Esophagus (tissue), 2 donors: ENCODE data around the gene LARP6. TPM values are rescaled to one million over a fixed set of nuclear protein-coding genes. Genes with fewer than 3 reads are reported as not detected.
"Not testable (repeated sequence)": the region's sequence is repeated elsewhere in the genome, so short reads cannot be mapped to it uniquely, and the experiment has no call there.

ENCODE experiments used
- H3K27ac ChIP-seq, 2 donors: one replicate each; pipeline ENCODE4 v1.5.1; 2013; ENCODE audit warnings: low read depth in 2 of 2, mild to moderate bottlenecking in 2 of 2, inconsistent platforms in 1 of 2, low read length in 1 of 2, moderate library complexity in 1 of 2
- H3K27me3 ChIP-seq, 2 donors: one replicate each; pipeline ENCODE4 v1.6.1; 2013; ENCODE audit warnings: low read length in 2 of 2, control low read depth in 1 of 2, mild to moderate bottlenecking in 1 of 2; ENCODE audit not compliant: insufficient read depth in 2 of 2, control insufficient read depth in 1 of 2
- H3K36me3 ChIP-seq, 2 donors: one replicate each; pipeline ENCODE4 v1.6.1; 2013; ENCODE audit warnings: low read length in 1 of 2; ENCODE audit not compliant: control insufficient read depth in 2 of 2, insufficient read depth in 2 of 2
- H3K4me1 ChIP-seq, 2 donors: one replicate each; pipeline ENCODE4 v1.6.1; 2013; ENCODE audit warnings: low read length in 1 of 2; ENCODE audit not compliant: control insufficient read depth in 2 of 2, insufficient read depth in 2 of 2
- H3K4me3 ChIP-seq, 2 donors: one replicate each; pipeline ENCODE4 v1.5.1; 2013; ENCODE audit warnings: low read length in 2 of 2, mild to moderate bottlenecking in 2 of 2, low read depth in 1 of 2, moderate library complexity in 1 of 2
- H3K9me3 ChIP-seq, 2 donors: one replicate each; pipeline ENCODE4 v1.6.1; 2013; ENCODE audit warnings: mild to moderate bottlenecking in 2 of 2, low read depth in 1 of 2, low read length in 1 of 2, moderate library complexity in 1 of 2; ENCODE audit not compliant: control insufficient read depth in 2 of 2, insufficient read depth in 1 of 2
- WGBS, 2 donors: extraction: QIAGEN DNeasy Blood & Tissue Kit; methylation state at CpG; one replicate each; pipeline ENCODE4 v1.1.7; 2013; 5-methylcytosine and 5-hydroxymethylcytosine counted together
- polyA plus RNA-seq, 2 donors: library from polyadenylated mRNA; stranded (reverse); fragments of 200-250 nt; gene quantifications; one replicate each; pipeline ENCODE4 v1.2.3, GENCODE V29; 2013
- donor health status: healthy with polysubstance abuse.
- donor health status: Bipolar disorder and iron deficiency.

LARP6 gene
- polyA plus RNA-seq, 2 donors = 3.2 to 6.5 TPM

- H3K27ac ChIP-seq = no peak overlapping the region
- H3K4me3 ChIP-seq = no peak overlapping the region
- no peaks in the 10 kb centered on the region for H3K9me3 ChIP-seq
- H3K4me1 ChIP-seq = no peaks in the 10 kb centered on the region
- no peaks in the 10 kb centered on the region for H3K27me3 ChIP-seq
- H3K36me3 ChIP-seq = no peaks in the 10 kb centered on the region
- 94 to 97% methylated on average over 2 of the region's 2 CpGs for WGBS, 2 donors
Measured at GRCh38 chr15:70818580-70818979, 35.4 kb downstream of the LARP6 start.

GRCh38 chr15:70817266-70817665 lies 36.7 kb downstream of the LARP6 start:
- no peak overlapping the region for H3K27ac ChIP-seq
- H3K9me3 ChIP-seq = no peaks in the 10 kb centered on the region

GRCh38 chr15:70815604-70816003 lies 38.4 kb downstream of the LARP6 start:
- Histone ChIP-seq H3K36me3 (no peaks in the 10 kb centered on the region), H3K4me1 (no peaks in the 10 kb centered on the region), H3K27me3 (no peaks in the 10 kb centered on the region), H3K9me3 (no peaks in the 10 kb centered on the region), H3K27ac (no peak overlapping the region), H3K4me3 (no peak overlapping the region)
- 74 to 79% methylated on average over 5 of the region's 5 CpGs for WGBS, 2 donors

More at GRCh38 chr15:70817266-70817665, 36.7 kb downstream of the LARP6 start:
- Histone ChIP-seq H3K36me3 (no peaks in the 10 kb centered on the region), H3K4me3 (no peak overlapping the region), H3K27me3 (no peaks in the 10 kb centered on the region), H3K4me1 (no peaks in the 10 kb centered on the region)

GRCh38 chr15:70815011-70815410 lies 38.9 kb downstream of the LARP6 start:
- not testable (repeated sequence) for H3K27ac ChIP-seq, H3K27me3 ChIP-seq, H3K4me3 ChIP-seq, H3K9me3 ChIP-seq, H3K36me3 ChIP-seq, H3K4me1 ChIP-seq
- 66 to 75% methylated on average over 4 of the region's 4 CpGs for WGBS, 2 donors

GRCh38 chr15:70812827-70813364 lies 41.1 kb downstream of the LARP6 start:
- Histone ChIP-seq H3K4me1 (no peaks in the 10 kb centered on the region), H3K27me3 (no peaks in the 10 kb centered on the region), H3K9me3 (no peaks in the 10 kb centered on the region), H3K27ac (no peak overlapping the region), H3K4me3 (no peak overlapping the region), H3K36me3 (no peaks in the 10 kb centered on the region)
- 81 to 87% methylated on average over 4 of the region's 4 CpGs for WGBS, 2 donors

GRCh38 chr15:70810916-70811578 lies 42.9 kb downstream of the LARP6 start:
- Histone ChIP-seq H3K36me3 (no peaks in the 10 kb centered on the region), H3K27me3 (no peaks in the 10 kb centered on the region), H3K9me3 (no peaks in the 10 kb centered on the region), H3K27ac (no peak overlapping the region), H3K4me1 (no peaks in the 10 kb centered on the region), H3K4me3 (no peak overlapping the region)
- WGBS, 2 donors = 77 to 79% methylated on average over 9 of the region's 9 CpGs

GRCh38 chr15:70806992-70807712 lies 46.8 kb downstream of the LARP6 start:
- 61 to 65% methylated on average over 9 of the region's 9 CpGs for WGBS, 2 donors
- Histone ChIP-seq H3K4me1 (no peaks in the 10 kb centered on the region), H3K4me3 (no peak overlapping the region), H3K27me3 (no peaks in the 10 kb centered on the region), H3K36me3 (no peaks in the 10 kb centered on the region), H3K27ac (no peak overlapping the region), H3K9me3 (no peaks in the 10 kb centered on the region)

- H3K36me3 ChIP-seq, H3K4me1 ChIP-seq, H3K4me3 ChIP-seq, H3K9me3 ChIP-seq, H3K27ac ChIP-seq, H3K27me3 ChIP-seq: not testable (repeated sequence)
- WGBS, 2 donors = 90 to 92% methylated on average over 9 of the region's 9 CpGs
Measured at GRCh38 chr15:70804388-70804787, 49.6 kb downstream of the LARP6 start.

GRCh38 chr15:70802629-70803028 lies 51.3 kb downstream of the LARP6 start:
- WGBS, 2 donors = 82 to 83% methylated on average over 4 of the region's 4 CpGs
- H3K4me3 ChIP-seq = no peak overlapping the region
- no peaks in the 10 kb centered on the region for H3K36me3 ChIP-seq
- H3K9me3 ChIP-seq = no peaks in the 10 kb centered on the region
- H3K27ac ChIP-seq = no peak overlapping the region
- H3K27me3 ChIP-seq = no peaks in the 10 kb centered on the region
- no peaks in the 10 kb centered on the region for H3K4me1 ChIP-seq

GRCh38 chr15:70801109-70801508 lies 52.8 kb downstream of the LARP6 start:
- Histone ChIP-seq H3K36me3 (no peaks in the 10 kb centered on the region), H3K4me1 (no peaks in the 10 kb centered on the region), H3K27ac (no peak overlapping the region), H3K4me3 (no peak overlapping the region), H3K27me3 (no peaks in the 10 kb centered on the region), H3K9me3 (no peaks in the 10 kb centered on the region)
- whole genome bisulfite sequencing, 2 donors = 93 to 95% methylated on average over 5 of the region's 5 CpGs
